ENCODE results near the gene IL12RB2.

DNA sequence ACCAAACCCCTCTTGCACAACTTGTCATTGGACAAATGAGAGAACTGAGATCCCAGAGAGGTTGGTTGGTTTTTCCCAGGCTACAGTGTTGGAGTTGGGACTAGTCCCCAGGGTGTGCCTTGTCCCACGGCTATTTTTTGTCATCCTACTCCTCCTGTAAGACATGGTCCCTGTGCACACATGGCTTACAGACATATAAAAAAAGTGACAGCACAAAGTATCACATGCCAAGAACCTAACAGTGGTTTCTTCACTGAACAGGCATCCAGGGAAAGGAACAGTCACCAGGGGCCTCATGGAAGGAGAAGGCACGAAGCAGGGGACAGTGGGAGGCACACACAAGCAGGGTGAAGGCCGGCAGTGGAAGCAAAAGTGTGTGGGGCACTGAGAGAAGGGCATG lies 86.1 kb downstream of the IL12RB2 start:
- TF ChIP-seq POLR2A (IDR thresholded peaks at IDR 0.05): no peak
- TF ChIP-seq, protein P1, sequence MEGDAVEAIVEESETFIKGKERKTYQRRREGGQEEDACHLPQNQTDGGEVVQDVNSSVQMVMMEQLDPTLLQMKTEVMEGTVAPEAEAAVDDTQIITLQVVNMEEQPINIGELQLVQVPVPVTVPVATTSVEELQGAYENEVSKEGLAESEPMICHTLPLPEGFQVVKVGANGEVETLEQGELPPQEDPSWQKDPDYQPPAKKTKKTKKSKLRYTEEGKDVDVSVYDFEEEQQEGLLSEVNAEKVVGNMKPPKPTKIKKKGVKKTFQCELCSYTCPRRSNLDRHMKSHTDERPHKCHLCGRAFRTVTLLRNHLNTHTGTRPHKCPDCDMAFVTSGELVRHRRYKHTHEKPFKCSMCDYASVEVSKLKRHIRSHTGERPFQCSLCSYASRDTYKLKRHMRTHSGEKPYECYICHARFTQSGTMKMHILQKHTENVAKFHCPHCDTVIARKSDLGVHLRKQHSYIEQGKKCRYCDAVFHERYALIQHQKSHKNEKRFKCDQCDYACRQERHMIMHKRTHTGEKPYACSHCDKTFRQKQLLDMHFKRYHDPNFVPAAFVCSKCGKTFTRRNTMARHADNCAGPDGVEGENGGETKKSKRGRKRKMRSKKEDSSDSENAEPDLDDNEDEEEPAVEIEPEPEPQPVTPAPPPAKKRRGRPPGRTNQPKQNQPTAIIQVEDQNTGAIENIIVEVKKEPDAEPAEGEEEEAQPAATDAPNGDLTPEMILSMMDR (IDR thresholded peaks at IDR 0.05): no peak
